Nucleus accumbens (tissue), 56 donors: Measurements from ENCODE around the gene RACGAP1.

Experiments
- DNase-seq, 56 donors: peaks; one replicate each; lab custom pipeline; 2025; lab: John Stamatoyannopoulos, UW

The RACGAP1 gene

DNA sequence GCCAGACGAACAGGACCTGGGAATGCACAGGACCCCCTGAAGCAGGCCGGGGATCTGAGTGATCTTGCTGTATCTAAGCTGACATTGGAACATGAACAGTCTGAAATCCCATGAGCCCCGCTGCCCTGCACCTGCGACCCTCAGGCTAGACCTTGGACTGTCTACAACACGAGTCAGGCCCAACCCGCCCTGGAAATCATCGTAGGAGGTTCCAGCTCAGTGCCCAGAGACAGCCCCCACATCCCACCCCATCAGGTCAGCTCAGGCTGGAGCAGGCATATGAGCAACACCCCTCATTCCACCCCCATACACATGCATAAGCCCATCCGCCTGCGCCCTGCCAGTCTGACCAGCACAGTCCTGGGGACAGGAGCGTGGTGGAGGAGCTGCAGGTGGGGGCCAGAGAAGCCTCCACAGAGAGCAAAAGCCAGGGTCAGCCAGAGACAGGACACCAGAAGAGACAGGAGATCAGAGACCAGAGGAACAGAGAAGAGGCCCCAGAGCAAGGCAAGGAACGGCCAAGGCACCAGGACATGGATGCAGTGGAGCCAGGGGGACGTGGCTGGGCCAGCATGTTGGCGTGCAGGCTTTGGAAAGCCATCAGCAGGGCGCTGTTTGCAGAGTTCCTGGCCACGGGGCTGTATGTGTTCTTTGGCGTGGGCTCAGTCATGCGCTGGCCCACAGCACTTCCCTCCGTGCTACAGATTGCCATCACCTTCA lies 52.5 kb downstream of the RACGAP1 start, which contains the start of gene AQP6:
AQP6 (plus strand) TSS at position 307 of the 720 bp plus-strand sequence; CDS start at position 534, 227 bp downstream.
- no peak for DNase-seq

GRCh38 chr12:49972129-49972528 lies 53.2 kb downstream of the RACGAP1 start:
- peak in 3 of 56 donors; percentile 18 to 35 (median 18) for DNase-seq

DNA sequence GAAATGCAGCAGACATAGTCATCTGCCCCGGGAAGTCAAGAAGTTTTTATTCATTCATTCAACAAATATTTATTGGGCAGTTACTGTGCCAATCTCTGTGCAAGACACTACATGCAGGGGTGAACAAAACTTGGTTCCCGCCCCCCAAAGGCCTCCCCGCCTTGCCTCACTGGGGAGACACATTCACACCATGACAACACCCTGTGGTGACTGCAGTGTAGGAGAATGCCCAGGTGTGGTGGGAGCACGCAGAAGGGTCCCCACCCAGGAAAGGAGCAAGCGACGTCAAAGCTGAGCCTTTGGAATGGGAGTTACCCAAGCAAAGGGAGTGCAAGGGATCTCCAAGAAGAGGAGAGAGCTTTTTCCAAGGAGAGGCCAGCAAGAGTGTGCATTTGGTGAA lies 54.2 kb downstream of the RACGAP1 start:
- DNase-seq, result no peak

DNA sequence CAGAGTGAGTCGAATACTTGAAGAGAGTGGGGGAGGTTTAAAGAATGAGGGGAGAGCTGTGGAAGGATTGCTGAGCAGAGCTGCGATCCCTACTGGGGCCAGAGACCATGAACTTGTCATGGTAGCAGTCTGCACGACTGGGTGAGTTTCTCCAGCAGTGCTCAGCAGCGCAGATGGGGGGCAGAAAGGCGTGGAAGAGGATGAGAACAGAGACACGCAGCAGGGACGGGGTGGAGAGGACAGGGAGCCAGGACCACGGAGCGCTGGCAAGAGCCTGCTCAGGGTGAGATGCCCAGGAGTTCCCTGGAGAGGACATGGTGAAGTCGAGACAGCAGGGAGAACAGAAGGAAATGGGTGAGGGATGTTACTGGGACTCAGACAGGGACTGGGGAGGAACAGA lies 54.6 kb downstream of the RACGAP1 start:
- DNase-seq, result no peak

DNA sequence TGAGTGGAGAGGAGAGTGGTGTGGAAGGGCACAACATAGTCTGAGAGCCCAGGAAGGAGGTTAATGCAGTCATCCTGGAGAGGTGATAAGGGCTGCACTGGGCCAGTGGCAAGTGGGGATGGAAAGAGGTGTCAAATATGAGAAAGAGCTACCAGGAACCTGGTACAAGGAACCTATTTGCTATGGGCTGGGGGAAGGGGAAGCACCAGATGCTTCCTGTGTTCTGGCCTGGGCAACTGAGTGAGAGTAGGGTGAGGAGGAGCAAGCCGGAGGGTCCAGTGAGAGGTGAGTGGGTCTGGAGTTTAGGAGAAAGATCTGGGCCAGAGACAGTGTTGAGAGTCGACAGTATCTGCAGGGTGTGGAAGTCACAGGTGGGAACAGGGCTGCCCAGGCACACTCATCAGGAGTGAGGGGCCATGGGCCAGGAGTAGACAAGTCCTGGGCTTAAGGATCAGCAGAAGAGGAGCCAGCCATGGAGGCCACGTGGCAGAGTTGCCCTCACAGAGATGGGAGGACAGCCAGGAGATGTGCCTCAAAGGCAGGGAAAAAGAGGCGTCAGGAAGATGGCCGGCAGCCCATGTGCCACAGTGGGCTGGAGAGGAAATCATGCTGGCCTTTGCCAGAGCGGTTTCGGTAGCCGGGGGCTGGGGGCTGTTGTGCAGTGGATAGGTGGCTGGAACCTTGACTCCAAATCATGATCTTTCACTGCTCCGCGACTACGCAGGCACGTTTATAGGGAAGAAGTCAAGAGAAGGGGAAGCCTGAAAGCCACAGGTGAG lies 55.5 kb downstream of the RACGAP1 start:
- DNase-seq, result peak in 4 of 56 donors; percentile 26 to 37 (median 34)

DNA sequence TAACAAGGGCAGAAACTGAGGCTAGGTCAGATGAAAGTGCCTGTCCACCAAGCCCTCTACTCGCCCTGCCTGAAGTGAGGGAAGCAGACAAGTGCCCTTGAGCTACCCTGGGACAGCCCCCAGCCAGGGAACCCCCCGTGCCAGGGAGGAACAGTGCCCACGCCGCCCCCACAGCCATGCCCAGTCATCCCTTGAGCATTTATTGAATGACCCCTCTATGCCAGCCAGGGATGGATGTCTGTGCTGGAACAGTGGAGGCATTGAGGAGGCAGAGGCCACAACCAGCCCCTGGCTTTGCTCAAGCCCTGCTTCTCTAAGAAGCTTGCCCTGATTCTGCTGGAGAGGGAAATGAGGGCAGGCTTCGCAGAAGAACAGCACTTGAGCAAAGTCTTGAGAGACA lies 56.3 kb downstream of the RACGAP1 start:
- DNase-seq, result peak in 52 of 56 donors; percentile 14 to 84 (median 55)

GRCh38 chr12:49968471-49968870 lies 56.8 kb downstream of the RACGAP1 start:
- DNase-seq, result no peak

- DNase-seq, result no peak
Measured at GRCh38 chr12:49967777-49968250, 57.5 kb downstream of the RACGAP1 start.

DNA sequence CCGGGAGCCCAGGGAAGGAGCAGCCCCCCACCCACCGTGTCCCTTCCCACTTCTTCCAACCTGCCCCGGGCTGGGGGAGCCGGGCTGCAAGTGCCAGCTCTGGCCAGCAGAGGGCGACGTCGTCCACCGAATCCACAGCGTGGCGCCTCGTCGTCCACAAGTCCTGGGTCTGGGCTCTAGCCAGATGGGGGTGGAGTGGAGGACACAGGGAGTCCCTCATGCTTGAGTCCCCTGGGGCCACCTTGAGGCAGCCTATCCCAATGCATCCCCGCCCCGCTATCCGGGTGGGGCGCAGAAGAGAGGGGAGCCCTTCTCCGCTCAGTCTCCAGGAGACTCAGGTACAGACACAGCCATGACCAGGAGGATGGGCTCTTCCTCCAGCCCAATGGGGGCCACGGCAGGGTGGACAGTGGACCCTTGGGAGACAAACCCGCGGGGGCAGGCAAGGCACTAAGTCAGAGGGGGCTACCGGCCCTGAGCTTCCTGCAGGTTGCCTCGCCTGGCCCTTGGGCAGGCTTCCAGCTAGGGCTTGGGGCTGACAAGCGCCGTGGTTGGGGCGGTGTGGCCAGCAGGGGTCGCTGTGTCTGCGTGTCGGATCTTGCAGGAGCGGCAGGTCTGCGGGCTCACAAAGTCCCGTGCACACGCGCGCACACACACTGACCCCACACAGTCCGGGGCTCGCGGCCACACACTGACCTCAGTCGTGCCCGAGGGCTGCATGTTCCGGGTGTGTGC lies 58.1 kb downstream of the RACGAP1 start:
- peak in 55 of 56 donors; percentile 38 to 98 (median 89) for DNase-seq

GRCh38 chr12:49966511-49967041 lies 58.7 kb downstream of the RACGAP1 start:
- no peak for DNase-seq

DNA sequence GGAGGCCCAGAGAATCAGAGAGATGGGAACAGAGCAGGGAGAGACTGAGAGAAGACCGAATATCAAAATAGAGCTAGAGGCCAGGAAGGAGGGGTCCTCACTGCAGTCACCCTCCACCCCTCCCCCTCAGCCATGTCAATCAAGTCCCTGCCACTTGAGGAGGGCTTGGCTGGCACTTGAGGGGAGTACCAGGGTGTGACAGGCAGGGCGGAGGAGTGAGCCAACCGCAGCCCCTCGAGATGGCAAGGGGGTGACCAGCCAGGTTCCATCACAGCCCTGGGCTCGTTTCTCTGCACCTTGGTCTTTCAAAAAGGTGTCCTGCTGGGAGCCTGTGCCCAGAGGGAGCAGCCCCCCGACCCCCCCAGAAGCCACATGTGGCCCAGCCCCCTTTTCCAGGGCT lies 59.5 kb downstream of the RACGAP1 start:
- DNase-seq, result no peak

- DNase-seq, result no peak
Measured at GRCh38 chr12:49964849-49965624, 60.3 kb downstream of the RACGAP1 start.

DNA sequence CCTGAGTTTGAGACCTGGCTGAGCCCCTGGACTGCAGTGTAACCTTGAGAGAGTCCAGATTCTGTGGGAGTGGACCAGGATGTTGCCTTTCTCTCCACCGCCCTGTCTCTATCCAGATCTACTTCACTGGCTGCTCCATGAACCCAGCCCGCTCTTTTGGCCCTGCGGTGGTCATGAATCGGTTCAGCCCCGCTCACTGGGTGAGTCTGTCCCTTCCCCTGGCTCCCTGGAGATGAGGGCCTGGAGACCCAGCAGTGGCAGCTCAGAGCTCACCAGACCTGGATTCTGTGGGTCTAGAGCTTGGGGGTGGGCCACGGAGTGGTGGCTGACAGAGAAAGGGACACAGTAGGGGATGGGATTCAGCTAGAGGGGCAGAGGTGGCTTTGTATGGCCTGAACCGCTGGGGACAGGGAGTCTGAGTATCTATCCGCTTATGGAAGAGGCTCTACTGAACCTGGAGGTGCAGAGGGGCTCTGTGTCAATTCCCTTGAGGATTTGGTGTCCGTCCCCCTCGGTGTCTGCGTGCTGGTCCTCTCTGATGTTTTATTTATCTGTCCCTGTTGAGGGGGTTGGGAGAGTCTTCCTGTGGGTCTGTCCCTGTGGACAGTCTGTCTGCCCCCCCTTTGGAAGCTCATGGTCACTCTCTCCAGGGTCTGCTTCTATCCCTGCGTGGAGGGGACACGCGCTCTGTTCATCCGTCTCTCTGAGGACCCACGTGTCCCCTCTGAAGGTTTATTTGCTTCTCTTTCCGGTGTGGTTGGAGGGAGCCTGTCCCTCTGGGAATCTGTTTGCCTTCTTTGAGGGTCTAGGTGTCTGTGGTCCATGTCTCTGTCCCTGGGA lies 61.1 kb downstream of the RACGAP1 start:
- no peak for DNase-seq

GRCh38 chr12:49962861-49963765 lies 62.2 kb downstream of the RACGAP1 start:
- DNase-seq, result peak in 26 of 56 donors; percentile 13 to 82 (median 36)

DNA sequence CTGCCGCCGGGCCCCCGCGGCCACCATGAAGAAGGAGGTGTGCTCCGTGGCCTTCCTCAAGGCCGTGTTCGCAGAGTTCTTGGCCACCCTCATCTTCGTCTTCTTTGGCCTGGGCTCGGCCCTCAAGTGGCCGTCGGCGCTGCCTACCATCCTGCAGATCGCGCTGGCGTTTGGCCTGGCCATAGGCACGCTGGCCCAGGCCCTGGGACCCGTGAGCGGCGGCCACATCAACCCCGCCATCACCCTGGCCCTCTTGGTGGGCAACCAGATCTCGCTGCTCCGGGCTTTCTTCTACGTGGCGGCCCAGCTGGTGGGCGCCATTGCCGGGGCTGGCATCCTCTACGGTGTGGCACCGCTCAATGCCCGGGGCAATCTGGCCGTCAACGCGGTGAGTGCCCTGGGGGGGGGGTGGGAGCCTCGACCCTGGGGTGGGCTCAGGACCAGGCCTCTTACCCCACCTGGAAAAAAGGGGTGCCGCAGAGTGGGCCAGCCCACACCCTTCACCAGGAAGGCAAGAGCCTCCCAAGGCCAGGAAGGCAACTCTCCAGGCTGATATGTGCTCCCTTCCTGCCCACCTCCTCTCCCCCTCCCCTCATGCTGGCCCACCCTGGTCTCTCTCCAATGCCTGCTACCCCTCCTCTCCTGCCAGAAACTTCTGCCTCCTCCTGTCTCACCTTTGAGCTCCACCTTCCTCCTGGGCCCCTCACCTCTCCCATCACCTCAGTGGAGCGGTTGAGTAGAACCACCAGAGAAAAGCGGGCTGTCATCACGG lies 63.1 kb downstream of the RACGAP1 start:
- DNase-seq, result no peak

DNA sequence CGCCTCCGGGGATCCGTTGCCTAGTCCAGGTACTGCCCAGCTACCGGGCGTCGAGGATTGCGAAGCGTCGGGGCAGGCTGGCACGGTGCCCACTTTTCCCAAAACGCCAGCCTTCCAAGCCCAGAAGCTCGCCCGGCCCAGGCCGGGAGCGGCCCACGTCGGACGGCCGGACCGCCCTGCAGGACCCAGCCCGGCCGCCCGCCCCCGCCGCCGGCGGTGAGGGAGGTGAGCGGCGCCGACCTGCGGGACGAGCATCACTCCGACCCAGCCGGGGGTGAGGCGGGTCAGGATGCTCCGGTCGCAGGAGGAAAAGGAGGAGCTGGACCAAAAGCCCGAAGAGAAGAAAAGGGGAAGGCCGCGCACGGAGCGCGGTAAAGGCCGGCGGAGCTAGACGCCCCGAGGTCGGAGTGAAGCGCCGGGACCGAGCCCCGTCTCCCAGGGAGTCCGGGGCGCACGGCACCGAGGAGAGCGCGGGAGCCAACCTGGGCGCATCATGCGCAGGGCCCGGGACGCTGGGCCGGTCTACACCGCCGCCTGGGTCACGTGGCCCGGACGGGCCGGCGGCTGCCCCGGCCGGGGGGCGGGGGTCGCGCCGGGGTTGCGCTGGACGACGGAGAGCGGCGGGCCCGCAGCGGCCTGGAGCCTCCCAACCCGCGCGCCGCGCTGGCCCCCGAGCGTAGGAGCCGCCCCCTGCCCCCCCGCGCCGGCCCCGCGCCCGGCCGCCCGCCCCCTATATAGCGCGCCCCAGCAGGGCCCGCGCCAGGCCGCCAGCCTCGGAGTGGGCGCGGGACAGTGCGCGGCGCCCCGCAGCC lies 64.0 kb downstream of the RACGAP1 start, which contains the start of gene AQP5:
AQP5 (plus strand) TSS at position 762 of the 812 bp plus-strand sequence. CDS start 146 bp downstream, outside the sequence.
- peak in 1 of 56 donors; percentile 29 for DNase-seq
